HG02885 (cell line): Measurements from ENCODE around the gene ADAM33.

Experiments
- ATAC-seq: cut with Tn5 transposase; IDR thresholded peaks from one replicate; pipeline ENCODE4 v1.9.1; 2021; ENCODE audit warnings: mild to moderate bottlenecking; ENCODE audit not compliant: unreplicated experiment, poor library complexity

ADAM33 gene, protein sequence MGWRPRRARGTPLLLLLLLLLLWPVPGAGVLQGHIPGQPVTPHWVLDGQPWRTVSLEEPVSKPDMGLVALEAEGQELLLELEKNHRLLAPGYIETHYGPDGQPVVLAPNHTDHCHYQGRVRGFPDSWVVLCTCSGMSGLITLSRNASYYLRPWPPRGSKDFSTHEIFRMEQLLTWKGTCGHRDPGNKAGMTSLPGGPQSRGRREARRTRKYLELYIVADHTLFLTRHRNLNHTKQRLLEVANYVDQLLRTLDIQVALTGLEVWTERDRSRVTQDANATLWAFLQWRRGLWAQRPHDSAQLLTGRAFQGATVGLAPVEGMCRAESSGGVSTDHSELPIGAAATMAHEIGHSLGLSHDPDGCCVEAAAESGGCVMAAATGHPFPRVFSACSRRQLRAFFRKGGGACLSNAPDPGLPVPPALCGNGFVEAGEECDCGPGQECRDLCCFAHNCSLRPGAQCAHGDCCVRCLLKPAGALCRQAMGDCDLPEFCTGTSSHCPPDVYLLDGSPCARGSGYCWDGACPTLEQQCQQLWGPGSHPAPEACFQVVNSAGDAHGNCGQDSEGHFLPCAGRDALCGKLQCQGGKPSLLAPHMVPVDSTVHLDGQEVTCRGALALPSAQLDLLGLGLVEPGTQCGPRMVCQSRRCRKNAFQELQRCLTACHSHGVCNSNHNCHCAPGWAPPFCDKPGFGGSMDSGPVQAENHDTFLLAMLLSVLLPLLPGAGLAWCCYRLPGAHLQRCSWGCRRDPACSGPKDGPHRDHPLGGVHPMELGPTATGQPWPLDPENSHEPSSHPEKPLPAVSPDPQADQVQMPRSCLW

DNA sequence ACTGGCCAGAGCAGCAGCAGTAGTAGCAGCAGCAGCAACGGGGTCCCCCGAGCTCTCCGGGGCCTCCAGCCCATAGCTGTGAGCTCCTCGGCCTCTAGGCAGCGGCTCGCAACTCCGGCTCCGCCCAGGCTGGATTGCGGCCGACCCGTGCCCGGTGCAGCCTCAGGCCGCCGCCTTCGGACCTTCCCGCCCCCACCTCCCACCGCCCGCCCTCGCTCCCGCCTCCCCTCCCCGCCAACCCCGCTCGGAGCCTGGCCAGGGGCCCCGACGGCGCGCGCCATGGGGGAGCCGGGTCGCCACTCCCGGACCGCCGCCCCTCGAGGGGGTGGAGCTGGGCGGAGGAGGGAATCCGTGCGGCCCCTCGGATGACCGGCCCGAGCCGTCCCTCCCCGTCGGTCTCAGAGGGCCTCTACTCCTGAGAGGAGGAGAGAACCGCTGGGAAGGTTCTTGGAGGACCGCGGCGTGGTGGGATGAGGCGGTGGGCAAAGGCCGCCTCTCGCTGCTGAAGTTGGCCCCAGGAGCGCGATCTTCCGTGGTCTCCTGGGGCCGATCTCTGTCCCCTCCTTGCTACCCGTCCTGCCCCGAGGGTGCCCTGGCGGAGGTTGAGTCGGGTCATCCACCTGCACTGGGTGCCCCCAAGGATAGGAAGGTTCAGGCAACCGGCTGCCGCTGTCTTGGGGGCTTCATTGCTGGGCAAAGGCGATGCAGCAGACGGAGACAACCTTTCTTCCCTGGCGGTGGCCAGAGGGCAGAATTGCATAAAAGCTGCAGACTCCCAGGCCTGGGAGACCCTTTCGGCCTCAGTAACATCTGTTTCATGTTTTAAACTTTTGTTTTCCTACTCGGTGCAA is at the start of gene ADAM33:
Gene ADAM33, minus strand, starts transcription at position 80 of the 851 bp plus-strand sequence. Its CDS starts 6 bp downstream, at position 74.
- no peak for ATAC-seq

DNA sequence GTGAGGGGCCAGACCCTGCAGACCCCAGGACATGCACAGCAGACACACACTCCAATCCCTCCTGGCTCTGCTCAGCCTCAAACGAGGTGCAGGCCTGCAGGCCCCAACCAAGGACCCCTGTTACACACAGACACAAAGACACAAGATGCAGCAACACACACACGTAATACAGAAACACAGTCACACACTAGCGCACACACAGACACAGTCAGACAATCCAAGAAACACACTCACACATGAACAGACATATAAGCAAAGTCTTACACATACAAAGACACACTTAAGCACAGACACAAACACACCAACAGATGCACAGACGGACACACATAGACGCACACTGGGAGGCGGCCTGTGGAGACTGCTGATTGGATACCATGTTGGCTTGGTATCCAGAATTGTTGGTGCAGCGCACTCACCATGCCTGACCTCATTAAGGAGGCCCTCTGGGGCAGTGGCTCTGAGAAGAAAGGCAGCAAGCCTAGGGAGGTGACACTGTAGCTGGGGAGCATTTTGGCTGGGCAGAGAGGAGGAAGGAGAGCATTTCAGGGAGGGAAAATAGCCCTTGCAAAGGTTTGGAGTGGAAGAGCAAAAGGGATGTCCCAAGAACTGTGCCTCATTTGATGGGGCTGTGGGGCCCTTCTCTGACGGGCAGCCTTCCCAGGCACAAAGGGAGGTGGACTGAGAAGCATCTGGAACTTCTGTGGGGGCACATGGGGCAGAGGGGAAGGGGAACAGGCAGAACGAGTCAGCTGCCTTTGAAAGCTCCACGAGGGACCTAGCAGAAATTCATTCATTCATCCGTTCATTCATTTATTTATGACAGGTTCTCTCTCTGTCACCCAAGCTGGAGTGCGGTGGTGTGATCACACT is 49.2 kb upstream of the ADAM33 start:
- no peak for ATAC-seq

DNA sequence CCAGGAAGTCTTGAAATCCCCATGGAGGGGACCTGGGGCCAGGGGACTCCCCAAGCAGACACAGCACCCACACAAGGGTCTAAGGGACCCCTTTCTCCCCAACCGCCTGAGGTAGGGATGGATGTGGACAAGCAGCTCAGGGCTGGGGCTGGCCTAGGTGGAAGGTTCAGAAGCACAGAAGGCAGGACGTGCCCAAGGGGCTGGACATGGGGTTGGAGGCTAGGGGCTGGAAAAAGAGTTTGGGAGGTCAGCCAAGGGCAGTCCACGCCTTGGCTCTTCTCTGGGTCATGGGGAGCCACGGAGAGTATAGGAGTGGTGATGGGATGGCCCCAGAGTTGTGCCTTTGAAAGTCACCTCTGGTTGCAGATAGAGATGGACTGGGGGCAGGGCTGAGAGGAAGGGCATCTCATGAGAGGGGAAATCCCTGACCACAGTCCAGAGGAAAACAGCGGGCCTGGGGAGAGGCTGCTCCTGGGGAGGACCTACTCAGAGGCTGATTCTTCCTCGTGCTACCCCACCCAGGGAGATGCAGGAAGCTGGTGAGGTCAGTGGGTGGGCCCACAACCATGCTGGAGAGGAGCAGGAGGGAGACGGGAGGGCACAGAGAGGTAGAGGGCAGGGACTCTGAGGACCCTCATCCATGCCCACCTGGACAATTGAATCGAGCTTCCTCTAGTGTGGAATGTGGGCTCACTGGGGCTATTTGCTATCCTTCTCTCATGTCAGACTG is 48.2 kb upstream of the ADAM33 start:
- ATAC-seq, result no peak

DNA sequence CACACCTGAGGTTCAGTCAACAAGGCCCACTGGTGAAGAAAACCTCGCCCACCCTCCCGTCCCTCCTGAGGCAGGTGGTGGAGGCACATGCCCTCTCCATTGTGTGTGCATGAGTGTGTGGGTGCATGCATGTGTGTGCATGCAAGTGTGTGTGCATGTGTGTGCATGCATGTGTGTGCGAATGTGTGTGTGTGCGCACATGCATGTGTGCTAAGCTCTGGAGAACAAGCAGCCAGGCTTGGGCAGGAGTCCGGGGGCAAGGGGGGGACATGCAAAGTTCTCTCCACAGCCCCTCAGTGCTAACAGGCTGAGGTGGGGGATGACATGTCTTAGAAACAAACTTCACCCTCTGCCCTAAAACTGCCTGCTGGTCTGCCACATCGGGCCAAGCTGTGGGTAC is 47.6 kb upstream of the ADAM33 start:
- no peak for ATAC-seq

DNA sequence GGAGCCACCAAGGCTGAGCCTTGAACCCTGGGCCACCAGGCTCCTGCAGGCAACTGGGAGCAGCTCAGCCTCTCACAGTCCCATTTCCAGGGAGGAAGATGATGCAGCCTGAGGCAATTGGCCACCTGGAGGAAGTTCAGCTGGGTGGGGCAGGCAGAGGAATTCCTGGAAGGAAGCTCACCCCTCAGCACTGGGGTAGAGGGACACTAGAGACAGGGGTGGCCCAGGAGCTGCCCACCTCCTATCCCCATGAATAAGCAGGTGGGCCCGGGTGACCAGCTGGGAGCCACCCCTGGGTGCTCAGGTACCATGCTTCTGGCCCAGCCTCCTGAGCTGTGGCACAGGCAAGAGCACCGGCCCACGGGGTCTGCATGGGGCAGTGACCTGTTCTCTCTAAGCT is 47.1 kb upstream of the ADAM33 start:
- no peak for ATAC-seq

DNA sequence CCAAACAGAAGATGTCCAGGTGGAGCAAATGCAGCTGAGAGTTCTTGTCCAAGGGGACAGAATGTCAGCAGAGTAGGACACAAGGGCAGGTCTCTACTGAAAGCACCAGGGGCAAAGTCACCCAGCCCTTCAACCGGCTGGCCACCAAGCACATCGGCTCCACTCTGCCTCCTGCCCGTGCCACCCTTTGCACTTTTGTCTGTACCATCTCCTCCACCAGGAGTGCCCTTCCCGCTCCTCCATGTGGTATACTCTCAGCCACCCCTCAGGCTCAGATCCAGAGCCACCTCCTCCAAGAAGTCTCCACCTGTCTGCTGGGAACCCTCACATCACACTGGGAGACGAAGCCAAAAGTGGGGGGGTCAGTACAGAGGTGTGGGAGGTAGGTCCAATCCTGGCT is 46.5 kb upstream of the ADAM33 start:
- ATAC-seq, result no peak

DNA sequence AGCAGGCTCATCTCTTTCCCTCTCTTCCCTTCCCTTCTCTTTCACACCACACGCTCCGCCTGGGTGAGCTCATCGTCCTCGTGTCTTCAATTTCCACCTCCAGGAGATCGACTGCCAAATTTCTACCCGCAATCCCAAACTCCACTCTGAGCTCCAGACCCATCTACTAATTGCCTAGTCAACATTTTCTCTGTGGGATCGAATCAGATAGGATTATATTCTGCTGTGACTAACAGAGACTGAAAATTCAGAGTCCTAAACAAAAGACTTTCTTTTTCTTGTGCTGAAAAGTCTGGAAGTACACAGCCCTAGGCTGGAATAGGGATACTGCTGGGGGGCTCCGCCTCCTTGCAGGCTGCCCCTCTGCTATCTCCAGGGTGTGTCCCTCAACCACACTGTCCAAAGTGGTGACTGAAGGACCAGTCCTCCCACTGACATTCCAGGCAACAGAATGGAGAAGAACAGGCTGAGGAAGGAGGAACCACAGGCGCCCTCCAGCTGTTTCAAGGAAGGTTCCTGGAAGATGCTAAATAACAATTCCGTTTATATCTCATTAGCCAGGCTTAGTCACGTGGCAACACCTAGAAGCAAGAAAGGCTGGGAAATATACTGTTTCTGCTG is 45.7 kb upstream of the ADAM33 start:
- ATAC-seq, result no peak

DNA sequence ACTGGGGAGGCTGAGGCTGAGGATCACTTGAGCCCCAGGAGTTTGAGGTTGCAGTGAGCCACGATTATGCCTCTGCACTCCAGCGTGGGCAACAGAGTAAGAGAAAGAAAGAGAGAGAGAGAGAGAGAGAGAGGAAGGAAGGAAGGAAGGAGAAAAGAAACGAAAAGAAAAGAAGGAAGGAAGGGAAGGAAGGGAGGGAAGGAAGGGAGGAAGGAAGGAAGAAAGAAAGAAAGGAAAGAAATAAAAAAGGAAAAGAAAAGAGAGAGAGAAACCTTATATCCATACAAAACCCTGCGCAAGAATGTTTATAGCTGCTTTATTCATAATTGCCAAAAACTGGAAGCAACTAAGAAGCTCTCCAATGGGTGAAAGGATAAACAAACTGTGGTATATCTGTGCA is 42.5 kb upstream of the ADAM33 start:
- ATAC-seq, result no peak

DNA sequence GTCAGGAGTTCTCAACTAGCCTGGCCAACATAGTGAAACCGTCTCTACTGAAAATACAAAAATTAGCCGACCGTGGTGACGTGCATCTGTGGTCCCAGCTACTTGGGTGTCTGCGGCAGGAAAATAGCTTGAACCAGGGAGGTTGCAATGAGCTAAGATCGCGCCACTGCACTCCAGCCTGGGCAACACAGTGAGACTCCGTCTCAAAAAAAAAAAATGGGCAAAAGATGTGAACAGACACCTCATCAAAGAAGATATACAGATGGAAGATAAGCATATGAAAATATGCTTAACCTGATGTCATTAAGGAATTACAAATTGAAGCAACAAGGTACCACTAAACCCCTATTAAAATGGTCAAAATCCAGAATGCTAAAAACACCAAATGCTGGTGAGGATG is 41.5 kb upstream of the ADAM33 start:
- no peak for ATAC-seq

DNA sequence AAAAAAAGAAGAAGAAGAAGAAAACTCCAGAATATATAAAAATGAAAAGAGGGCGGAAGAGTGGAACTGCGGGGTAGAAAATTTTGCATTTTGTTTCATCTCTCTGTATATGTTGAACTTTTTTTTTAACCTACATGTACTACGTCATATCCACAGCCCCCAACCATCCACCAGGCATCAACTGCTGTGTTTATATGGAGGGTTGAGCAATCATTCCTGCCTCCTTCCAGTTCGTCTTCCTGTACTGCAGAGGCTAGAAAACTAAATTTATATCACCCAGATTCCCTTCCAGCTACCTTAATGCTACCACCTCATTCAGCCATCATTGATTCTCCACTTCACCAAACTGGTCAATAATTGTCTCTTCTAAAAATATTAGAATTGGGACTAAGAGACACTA is 40.1 kb upstream of the ADAM33 start:
- ATAC-seq, result no peak

DNA sequence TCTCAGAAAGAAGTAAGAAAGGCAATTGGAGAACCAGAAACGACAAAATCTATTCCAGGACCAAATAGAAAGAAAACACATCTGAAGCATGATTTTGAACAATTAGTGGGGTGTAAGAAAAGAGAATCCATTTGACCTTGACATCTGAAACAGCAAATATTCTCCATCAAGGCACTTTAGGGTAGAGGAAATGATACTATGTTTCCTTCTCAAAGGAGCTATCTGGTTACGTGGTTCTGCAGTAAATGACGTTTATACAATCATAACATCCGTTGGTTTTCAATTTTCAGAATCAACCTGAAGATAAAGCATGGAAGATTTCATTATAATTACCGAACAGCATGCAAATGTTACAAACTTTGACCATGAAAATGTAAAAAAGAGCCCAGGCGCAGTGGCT is 38.8 kb upstream of the ADAM33 start:
- no peak for ATAC-seq

DNA sequence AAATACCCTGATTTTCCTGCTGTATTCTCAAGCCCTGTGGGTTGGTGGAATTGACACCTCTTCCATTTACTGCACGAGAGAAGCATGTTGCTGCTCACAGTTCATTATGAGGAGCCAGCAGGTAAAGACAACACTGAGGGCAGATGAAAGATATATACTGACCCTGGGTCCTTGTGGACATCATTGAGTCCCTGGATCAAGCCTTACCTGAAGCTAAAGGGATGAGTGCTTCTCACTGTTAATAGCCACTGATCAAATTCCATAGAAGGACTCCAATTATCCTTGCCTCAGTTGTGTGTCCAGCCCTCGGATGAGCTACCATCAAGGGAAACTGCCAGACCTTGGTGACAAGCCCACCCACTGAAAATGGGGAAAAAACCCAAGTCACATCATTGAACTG is 38.3 kb upstream of the ADAM33 start:
- ATAC-seq, result no peak

DNA sequence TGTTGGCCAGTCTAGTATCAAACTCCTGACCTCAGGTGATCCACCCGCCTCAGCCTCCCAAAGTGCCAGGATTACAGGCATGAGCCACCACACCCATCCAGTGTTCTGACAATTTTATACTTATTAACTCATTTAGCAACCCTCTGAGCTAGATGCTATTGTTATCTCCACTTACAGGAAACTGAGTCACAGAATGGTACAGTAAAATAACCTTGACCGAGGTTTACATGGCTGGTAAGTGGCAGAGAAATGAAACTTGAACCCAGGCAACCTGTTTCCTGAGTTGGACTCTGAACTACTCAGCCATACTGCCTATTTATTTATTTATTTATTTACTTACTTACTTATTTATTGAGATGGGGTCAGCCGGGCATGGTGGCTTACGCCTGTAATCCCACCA is 37.2 kb upstream of the ADAM33 start:
- ATAC-seq, result no peak

DNA sequence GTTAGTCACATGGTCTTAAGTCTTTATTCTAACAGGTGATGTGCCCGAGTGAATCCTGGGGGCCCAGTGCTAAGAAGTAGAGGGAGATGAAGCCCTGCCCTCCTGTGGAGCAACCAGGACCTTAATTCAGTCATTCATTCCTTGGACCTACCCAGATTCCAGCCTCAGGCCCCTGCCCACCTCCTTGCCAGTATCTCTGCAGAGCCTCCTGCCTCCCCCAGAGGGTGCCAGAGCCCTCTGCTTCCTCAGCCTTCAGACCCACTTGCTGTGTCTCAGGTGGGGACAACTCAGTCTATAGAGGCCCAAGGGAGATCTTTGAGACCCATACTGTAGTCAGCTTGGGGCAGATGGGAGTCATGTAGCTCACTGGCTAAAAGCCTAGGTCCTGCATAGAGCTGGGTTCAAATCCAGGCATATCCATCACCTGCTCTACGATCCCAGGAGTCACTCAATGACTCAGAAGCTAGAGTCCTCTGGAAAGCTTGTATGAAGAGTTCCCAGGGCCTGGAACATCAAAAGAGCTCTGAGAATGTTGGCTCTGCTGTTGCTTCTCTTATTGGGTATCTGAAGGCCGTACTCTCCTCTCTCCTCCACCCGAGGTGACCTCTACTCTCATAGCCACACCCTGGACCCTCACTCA is 34.5 kb upstream of the ADAM33 start:
- ATAC-seq, result no peak

DNA sequence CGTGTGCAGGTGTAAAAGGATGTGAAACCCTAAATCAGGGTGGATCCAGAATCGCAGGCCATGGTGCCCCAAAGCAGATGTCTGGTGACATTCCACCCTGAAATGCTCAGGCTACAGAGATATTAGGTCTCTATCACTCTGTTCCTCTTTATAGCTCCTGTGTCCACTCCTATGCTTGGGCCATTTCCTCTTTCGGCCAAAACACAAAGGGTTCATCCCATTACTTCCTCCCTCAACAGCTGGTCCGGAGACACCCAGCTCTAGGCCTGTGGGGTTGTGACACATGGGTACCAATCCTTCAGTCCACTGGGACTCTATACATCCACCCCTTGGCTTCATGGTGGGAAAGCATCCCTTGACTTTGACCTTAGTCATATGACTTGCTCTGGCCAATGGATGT is 32.3 kb upstream of the ADAM33 start:
- no peak for ATAC-seq

DNA sequence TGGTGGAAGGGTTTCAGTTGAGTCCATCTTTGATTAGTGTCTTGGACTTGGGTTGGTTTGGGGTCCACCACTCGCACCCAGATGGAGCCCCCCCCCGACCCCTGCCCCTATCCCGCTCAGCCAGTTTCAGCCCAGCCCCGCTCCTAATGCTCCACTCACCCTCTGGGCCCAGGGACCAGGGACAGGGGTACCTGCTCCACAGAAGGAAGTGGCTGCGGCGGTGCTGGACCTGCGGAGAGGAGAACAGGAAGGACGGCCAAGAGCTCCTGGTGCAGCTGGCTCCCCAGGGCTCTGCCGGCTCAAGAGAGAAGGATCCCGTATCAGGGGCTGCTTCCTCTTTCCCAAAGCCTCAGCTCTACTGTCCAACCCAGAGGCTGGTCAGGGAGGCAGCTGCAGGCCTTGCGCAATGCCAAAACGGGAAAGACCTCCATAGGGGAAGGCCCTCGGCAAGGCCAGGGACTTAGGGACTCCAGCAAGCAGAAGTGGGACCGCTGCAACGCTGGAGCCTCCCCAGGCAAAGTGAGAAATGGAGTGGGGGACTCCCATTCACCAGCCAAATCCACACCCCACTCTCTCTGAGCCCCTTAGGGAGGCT is 30.6 kb upstream of the ADAM33 start, which contains the start of gene SIGLEC1:
Gene SIGLEC1, minus strand, starts transcription at position 322 of the 595 bp plus-strand sequence. CDS start 5,472 bp downstream, outside the sequence.
- no peak for ATAC-seq

DNA sequence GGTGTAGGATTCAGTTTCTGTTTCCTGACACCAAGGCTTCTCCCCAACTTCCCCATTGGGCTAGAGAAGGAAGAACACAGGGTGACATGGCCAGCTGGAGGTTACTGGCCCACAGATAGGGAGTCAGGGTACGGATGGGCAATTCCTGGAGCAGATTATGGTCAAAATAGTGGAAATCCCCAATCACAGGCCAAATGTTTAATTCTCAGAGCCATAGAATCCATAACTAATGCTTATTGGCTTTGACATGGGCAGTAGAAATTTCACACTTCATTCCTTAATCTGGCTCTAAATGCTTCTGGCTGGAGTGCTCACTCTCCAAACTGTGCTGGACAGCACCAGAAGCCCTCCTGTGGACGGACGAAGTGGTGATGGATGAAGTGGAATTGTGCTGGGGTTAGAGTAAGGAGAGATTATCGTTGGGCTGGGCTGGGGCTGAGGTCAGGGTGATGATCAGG is 29.7 kb upstream of the ADAM33 start:
- no peak for ATAC-seq
